NCI-H187 (cell line): ENCODE measurements around the gene NOS1.
"Not testable (repeated sequence)": the region's sequence is repeated elsewhere in the genome, so short reads cannot be mapped to it uniquely, and the experiment has no call there.

Experiments
- DNase-seq, 2 experiments: peaks; one replicate each; lab custom pipeline; 2025; lab: John Stamatoyannopoulos, UW

Gene NOS1

GRCh38 chr12:117262749-117263148 lies 98.7 kb downstream of the NOS1 start:
- DNase-seq = no peak

- DNase-seq = no peak
Measured at GRCh38 chr12:117261247-117261646, 100.2 kb downstream of the NOS1 start.

- DNase-seq = no peak
Measured at GRCh38 chr12:117255386-117255785, 106.0 kb downstream of the NOS1 start.

- DNase-seq = no peak
Measured at GRCh38 chr12:117243488-117243887, 117.9 kb downstream of the NOS1 start.

- no peak for DNase-seq
Measured at GRCh38 chr12:117241697-117242096, 119.7 kb downstream of the NOS1 start.

- no peak for DNase-seq
Measured at GRCh38 chr12:117240081-117240755, 121.2 kb downstream of the NOS1 start.

GRCh38 chr12:117236456-117237001 lies 124.9 kb downstream of the NOS1 start:
- peak; percentile 82 to 85 for DNase-seq

- DNase-seq = no peak
Measured at GRCh38 chr12:117235261-117235660, 126.2 kb downstream of the NOS1 start.

GRCh38 chr12:117234441-117234840 lies 127.0 kb downstream of the NOS1 start:
- DNase-seq = no peak

- DNase-seq = no peak
Measured at GRCh38 chr12:117231750-117232149, 129.7 kb downstream of the NOS1 start.

- DNase-seq = no peak
Measured at GRCh38 chr12:117228239-117228638, 133.2 kb downstream of the NOS1 start.

- DNase-seq = no peak
Measured at GRCh38 chr12:117227000-117227653, 134.3 kb downstream of the NOS1 start.

- DNase-seq = no peak
Measured at GRCh38 chr12:117226505-117226904, 134.9 kb downstream of the NOS1 start.

- no peak for DNase-seq
Measured at GRCh38 chr12:117225179-117225578, 136.2 kb downstream of the NOS1 start.

- DNase-seq = not testable (repeated sequence)
Measured at GRCh38 chr12:117220947-117221346, 140.5 kb downstream of the NOS1 start.

GRCh38 chr12:117218149-117218548 lies 143.3 kb downstream of the NOS1 start:
- DNase-seq = no peak

GRCh38 chr12:117216686-117217085 lies 144.7 kb downstream of the NOS1 start:
- DNase-seq = no peak

GRCh38 chr12:117214797-117215196 lies 146.6 kb downstream of the NOS1 start:
- no peak for DNase-seq

GRCh38 chr12:117213295-117213808 lies 148.1 kb downstream of the NOS1 start:
- DNase-seq = no peak

- DNase-seq = peak; percentile 78 to 89
Measured at GRCh38 chr12:117212563-117213190, 148.7 kb downstream of the NOS1 start.

- no peak for DNase-seq
Measured at GRCh38 chr12:117210266-117210918, 151.0 kb downstream of the NOS1 start.

GRCh38 chr12:117209626-117210025 lies 151.8 kb downstream of the NOS1 start:
- DNase-seq = no peak
